ENCODE measurements around the gene MTM1. TPM values are rescaled to one million over a fixed set of nuclear protein-coding genes. Genes with fewer than 3 reads are reported as not detected.

MTM1 gene
- total RNA-seq, 2 experiments from 2014 or later: 36.5 to 50.6 TPM

GRCh38 chrX:150664290-150664689 is 95.9 kb downstream of the MTM1 start:
- DNase-seq: no peak
- ChIA-PET POLR2A (interaction anchor here (0.6 kb wide), 1 partner anchor 50 kb away, joined by 3 read pairs; no protein-coding TSS in a partner anchor), CTCF (interaction anchor here (1.2 kb wide), 1 partner anchor 17 kb away, joined by 5 read pairs; no protein-coding TSS in a partner anchor)
- no peak overlapping the region for H3K27ac Mint-ChIP-seq
- H3K4me1 Mint-ChIP-seq: no peaks in the 10 kb centered on the region
- peaks cover 52% of the 10 kb centered on the region for H3K36me3 Mint-ChIP-seq (ENCODE audit: low read depth)
- H3K9me3 Mint-ChIP-seq: no peaks in the 10 kb centered on the region
- no peaks in the 10 kb centered on the region for H3K27me3 Mint-ChIP-seq
- no peak overlapping the region for H3K4me3 Mint-ChIP-seq

- no peak overlapping the region for H3K27ac Mint-ChIP-seq
- ChIA-PET POLR2A (no interaction called here), CTCF (interaction anchor here (0.6 to 1.6 kb wide), 4 partner anchors 13 to 1068 kb away, joined by 3 read pairs; no protein-coding TSS in a partner anchor)
- no peaks in the 10 kb centered on the region for H3K9me3 Mint-ChIP-seq
- no peaks in the 10 kb centered on the region for H3K27me3 Mint-ChIP-seq
- no peak overlapping the region for H3K4me3 Mint-ChIP-seq
- no peak for DNase-seq
- peaks cover 9% of the 10 kb centered on the region for H3K36me3 Mint-ChIP-seq (ENCODE audit: low read depth)
- H3K4me1 Mint-ChIP-seq: no peaks in the 10 kb centered on the region
Measured at GRCh38 chrX:150676221-150676620, 107.8 kb downstream of the MTM1 start.

- no peaks in the 10 kb centered on the region for H3K9me3 Mint-ChIP-seq
- DNase-seq: peak; percentile 12
- H3K36me3 Mint-ChIP-seq (ENCODE audit: low read depth): no peaks in the 10 kb centered on the region
- ChIA-PET CTCF (interaction anchor here (1.4 kb wide), 1 partner anchor 10 kb away, joined by 3 read pairs; no protein-coding TSS in a partner anchor), POLR2A (no interaction called here)
- no peaks in the 10 kb centered on the region for H3K27me3 Mint-ChIP-seq
- H3K27ac Mint-ChIP-seq: no peak overlapping the region
- peaks cover 4% of the 10 kb centered on the region for H3K4me1 Mint-ChIP-seq
- no peak overlapping the region for H3K4me3 Mint-ChIP-seq
Measured at GRCh38 chrX:150680974-150681373, 112.6 kb downstream of the MTM1 start.

GRCh38 chrX:150683112-150683511 is 114.7 kb downstream of the MTM1 start:
- H3K9me3 Mint-ChIP-seq: no peaks in the 10 kb centered on the region
- DNase-seq: no peak
- no peaks in the 10 kb centered on the region for H3K27me3 Mint-ChIP-seq
- peaks cover 4% of the 10 kb centered on the region for H3K4me1 Mint-ChIP-seq
- no peaks in the 10 kb centered on the region for H3K36me3 Mint-ChIP-seq (ENCODE audit: low read depth)
- CTCF ChIA-PET: interaction anchor here (0.9 to 1.9 kb wide), 8 partner anchors 12 to 311 kb away, joined by 3 to 8 read pairs (median 4); no protein-coding TSS in a partner anchor
- POLR2A ChIA-PET: no interaction called here
- H3K4me3 Mint-ChIP-seq: no peak overlapping the region
- H3K27ac Mint-ChIP-seq: no peak overlapping the region

- H3K36me3 Mint-ChIP-seq (ENCODE audit: low read depth): no peaks in the 10 kb centered on the region
- POLR2A ChIA-PET: no interaction called here
- no peaks in the 10 kb centered on the region for H3K27me3 Mint-ChIP-seq
- peak; percentile 42 for DNase-seq
- no peak overlapping the region for H3K27ac Mint-ChIP-seq
- peaks cover 9% of the 10 kb centered on the region for H3K4me1 Mint-ChIP-seq
- CTCF ChIA-PET: interaction anchor here (0.9 to 1.9 kb wide), 9 partner anchors 11 to 312 kb away, joined by 3 to 8 read pairs (median 4); no protein-coding TSS in a partner anchor
- H3K4me3 Mint-ChIP-seq: no peak overlapping the region
- H3K9me3 Mint-ChIP-seq: no peaks in the 10 kb centered on the region
Measured at GRCh38 chrX:150683536-150684146, 115.2 kb downstream of the MTM1 start.

GRCh38 chrX:150688911-150689451 is 120.6 kb downstream of the MTM1 start:
- CTCF ChIA-PET: interaction anchor here (1.1 kb wide), 1 partner anchor 13 kb away, joined by 3 read pairs; no protein-coding TSS in a partner anchor
- POLR2A ChIA-PET: no interaction called here

GRCh38 chrX:150690126-150690525 is 121.7 kb downstream of the MTM1 start:
- ChIA-PET CTCF (interaction anchor here (0.6 to 1.2 kb wide), 6 partner anchors 9 to 140 kb away, joined by 3 to 4 read pairs (median 3); no protein-coding TSS in a partner anchor), POLR2A (no interaction called here)
- Mint-ChIP-seq H3K36me3 (ENCODE audit: low read depth) (peaks cover 20% of the 10 kb centered on the region), H3K27me3 (no peaks in the 10 kb centered on the region), H3K9me3 (peaks cover 4% of the 10 kb centered on the region), H3K4me3 (no peak overlapping the region), H3K4me1 (peaks cover 38% of the 10 kb centered on the region), H3K27ac (peak overlapping the region; percentile 46)
- no peak for DNase-seq

More at GRCh38 chrX:150688911-150689451, 120.6 kb downstream of the MTM1 start:
- Mint-ChIP-seq H3K27ac (no peak overlapping the region), H3K4me1 (peaks cover 31% of the 10 kb centered on the region), H3K9me3 (peaks cover 4% of the 10 kb centered on the region), H3K4me3 (no peak overlapping the region), H3K27me3 (no peaks in the 10 kb centered on the region), H3K36me3 (ENCODE audit: low read depth) (peaks cover 17% of the 10 kb centered on the region)
- no peak for DNase-seq

- DNase-seq: peak; percentile 15
- Mint-ChIP-seq H3K4me3 (peak overlapping the region; percentile 81), H3K27ac (peak overlapping the region; percentile 93), H3K36me3 (ENCODE audit: low read depth) (peaks cover 35% of the 10 kb centered on the region), H3K9me3 (peaks cover 4% of the 10 kb centered on the region), H3K27me3 (no peaks in the 10 kb centered on the region), H3K4me1 (peaks cover 59% of the 10 kb centered on the region)
- CTCF ChIA-PET: interaction anchor here (1.0 to 1.1 kb wide), 2 partner anchors 23 to 25 kb away, joined by 3 to 4 read pairs; no protein-coding TSS in a partner anchor
- POLR2A ChIA-PET: interaction anchor here (1.0 kb wide), 1 partner anchor 752 kb away, joined by 3 read pairs; no protein-coding TSS in a partner anchor
Measured at GRCh38 chrX:150692296-150692695, 123.9 kb downstream of the MTM1 start.

- peaks cover 4% of the 10 kb centered on the region for H3K9me3 Mint-ChIP-seq
- peak within 1 kb of the TSS; percentile 99 for H3K27ac Mint-ChIP-seq
- POLR2A ChIA-PET: interaction anchor here (1.3 kb wide), 1 partner anchor 23 kb away, joined by 7 read pairs; no protein-coding TSS in a partner anchor
- H3K27me3 Mint-ChIP-seq: no peaks in the 10 kb centered on the region
- DNase-seq: peak; percentile 45
- peaks cover 64% of the 10 kb centered on the region for H3K4me1 Mint-ChIP-seq
- peaks cover 40% of the 10 kb centered on the region for H3K36me3 Mint-ChIP-seq (ENCODE audit: low read depth)
- peak within 1 kb of the TSS; percentile 94 for H3K4me3 Mint-ChIP-seq
- CTCF ChIA-PET: interaction anchor here (1.0 to 1.1 kb wide), 3 partner anchors 22 to 755 kb away, joined by 3 to 4 read pairs (median 4); partner anchors contain the start of gene EOLA2
Measured at GRCh38 chrX:150692831-150693724, 124.7 kb downstream of the MTM1 start, which contains the start of gene MTMR1. Gene MTMR1, plus strand, starts transcription at chrX:150693396. Its CDS starts 135 bp downstream, at chrX:150693531.

- ChIA-PET CTCF (interaction anchor here (1.1 to 1.9 kb wide), 3 partner anchors 9 to 756 kb away, joined by 4 to 8 read pairs (median 4); partner anchors contain the start of gene EOLA2), POLR2A (interaction anchor here (1.3 kb wide), 1 partner anchor 22 kb away, joined by 7 read pairs; no protein-coding TSS in a partner anchor)
- H3K9me3 Mint-ChIP-seq: peaks cover 4% of the 10 kb centered on the region
- peak; percentile 80 for DNase-seq
- peaks cover 40% of the 10 kb centered on the region for H3K36me3 Mint-ChIP-seq (ENCODE audit: low read depth)
- no peaks in the 10 kb centered on the region for H3K27me3 Mint-ChIP-seq
- peak overlapping the region; percentile 94 for H3K4me3 Mint-ChIP-seq
- H3K27ac Mint-ChIP-seq: peak overlapping the region; percentile 99
- H3K4me1 Mint-ChIP-seq: peaks cover 56% of the 10 kb centered on the region
Measured at GRCh38 chrX:150693725-150694574, 125.5 kb downstream of the MTM1 start.

GRCh38 chrX:150694738-150695410 is 126.5 kb downstream of the MTM1 start:
- Mint-ChIP-seq H3K27ac (peak overlapping the region; percentile 99), H3K9me3 (peaks cover 2% of the 10 kb centered on the region), H3K27me3 (no peaks in the 10 kb centered on the region), H3K36me3 (ENCODE audit: low read depth) (peaks cover 38% of the 10 kb centered on the region), H3K4me1 (peaks cover 57% of the 10 kb centered on the region), H3K4me3 (peak overlapping the region; percentile 94)
- peak; percentile 12 for DNase-seq
- ChIA-PET POLR2A (no interaction called here), CTCF (interaction anchor here (1.2 to 1.9 kb wide), 2 partner anchors 8 to 11 kb away, joined by 4 to 8 read pairs; no protein-coding TSS in a partner anchor)
